Rectal smooth muscle tissue (tissue), 1 donor: ENCODE measurements around the gene WNK2.

Experiments
- H3K27ac ChIP-seq: one replicate; pipeline ENCODE4 v1.7.0; 2013; ENCODE audit warnings: low read depth, low read length, inconsistent platforms
- H3K27me3 ChIP-seq: one replicate; pipeline ENCODE4 v1.7.0; 2013; ENCODE audit warnings: low read length; ENCODE audit not compliant: control insufficient read depth, insufficient read depth
- H3K36me3 ChIP-seq: one replicate; pipeline ENCODE4 v1.7.0; 2013; ENCODE audit warnings: low read length; ENCODE audit not compliant: control insufficient read depth, insufficient read depth
- H3K4me1 ChIP-seq: one replicate; pipeline ENCODE4 v1.7.0; 2013; ENCODE audit warnings: low read length; ENCODE audit not compliant: control insufficient read depth, insufficient read depth
- H3K4me3 ChIP-seq: one replicate; pipeline ENCODE4 v1.7.0; 2013; ENCODE audit warnings: low read length
- H3K9ac ChIP-seq: one replicate; pipeline ENCODE4 v1.7.0; 2013; ENCODE audit warnings: low read length

Gene WNK2

GRCh38 chr9:93149361-93149760 is 34.6 kb upstream of the WNK2 start:
- H3K27ac ChIP-seq = no peak overlapping the region

GRCh38 chr9:93151097-93151784 is 32.7 kb upstream of the WNK2 start:
- Histone ChIP-seq H3K4me3 (no peak overlapping the region), H3K4me1 (no peaks in the 10 kb centered on the region), H3K27ac (no peak overlapping the region), H3K27me3 (no peaks in the 10 kb centered on the region), H3K36me3 (no peaks in the 10 kb centered on the region), H3K9ac (no peak overlapping the region)

More at GRCh38 chr9:93149361-93149760, 34.6 kb upstream of the WNK2 start:
- Histone ChIP-seq H3K36me3 (no peaks in the 10 kb centered on the region), H3K27me3 (no peaks in the 10 kb centered on the region), H3K4me3 (no peak overlapping the region), H3K9ac (no peak overlapping the region), H3K4me1 (peaks cover 2% of the 10 kb centered on the region)

- H3K4me1 ChIP-seq = no peaks in the 10 kb centered on the region
- H3K27ac ChIP-seq = no peak overlapping the region
- H3K4me3 ChIP-seq = no peak overlapping the region
- no peak overlapping the region for H3K9ac ChIP-seq
- H3K27me3 ChIP-seq = no peaks in the 10 kb centered on the region
- H3K36me3 ChIP-seq = no peaks in the 10 kb centered on the region
These were observed 29.5 kb upstream of the WNK2 start for GRCh38 chr9:93154293-93154903.

GRCh38 chr9:93155716-93156474 is 28.0 kb upstream of the WNK2 start:
- H3K4me3 ChIP-seq = no peak overlapping the region
- H3K27ac ChIP-seq = no peak overlapping the region
- H3K36me3 ChIP-seq = no peaks in the 10 kb centered on the region
- H3K27me3 ChIP-seq = no peaks in the 10 kb centered on the region
- H3K4me1 ChIP-seq = peaks cover 2% of the 10 kb centered on the region
- H3K9ac ChIP-seq = no peak overlapping the region

GRCh38 chr9:93156475-93157008 is 27.4 kb upstream of the WNK2 start:
- H3K27ac ChIP-seq = no peak overlapping the region
- H3K4me3 ChIP-seq = no peak overlapping the region
- H3K36me3 ChIP-seq = no peaks in the 10 kb centered on the region
- H3K27me3 ChIP-seq = no peaks in the 10 kb centered on the region
- no peak overlapping the region for H3K9ac ChIP-seq
- H3K4me1 ChIP-seq = peaks cover 2% of the 10 kb centered on the region

- no peaks in the 10 kb centered on the region for H3K27me3 ChIP-seq
- no peak overlapping the region for H3K4me3 ChIP-seq
- H3K36me3 ChIP-seq = no peaks in the 10 kb centered on the region
- H3K4me1 ChIP-seq = peaks cover 7% of the 10 kb centered on the region
- H3K27ac ChIP-seq = no peak overlapping the region
- no peak overlapping the region for H3K9ac ChIP-seq
These were observed 24.1 kb upstream of the WNK2 start for GRCh38 chr9:93159601-93160471.

GRCh38 chr9:93161786-93162562 is 22.0 kb upstream of the WNK2 start:
- Histone ChIP-seq H3K27me3 (no peaks in the 10 kb centered on the region), H3K36me3 (no peaks in the 10 kb centered on the region), H3K27ac (no peak overlapping the region), H3K4me1 (peaks cover 7% of the 10 kb centered on the region), H3K9ac (no peak overlapping the region), H3K4me3 (no peak overlapping the region)

- Histone ChIP-seq H3K36me3 (no peaks in the 10 kb centered on the region), H3K27ac (no peak overlapping the region), H3K4me3 (no peak overlapping the region), H3K9ac (no peak overlapping the region), H3K4me1 (peaks cover 7% of the 10 kb centered on the region), H3K27me3 (no peaks in the 10 kb centered on the region)
These were observed 19.9 kb upstream of the WNK2 start for GRCh38 chr9:93164085-93164484.

GRCh38 chr9:93166699-93167098 is 17.2 kb upstream of the WNK2 start:
- no peaks in the 10 kb centered on the region for H3K36me3 ChIP-seq
- H3K27me3 ChIP-seq = no peaks in the 10 kb centered on the region
- no peak overlapping the region for H3K4me3 ChIP-seq
- H3K27ac ChIP-seq = no peak overlapping the region
- H3K4me1 ChIP-seq = peaks cover 3% of the 10 kb centered on the region
- H3K9ac ChIP-seq = no peak overlapping the region

GRCh38 chr9:93167185-93167584 is 16.8 kb upstream of the WNK2 start:
- H3K4me1 ChIP-seq = no peaks in the 10 kb centered on the region
- H3K27me3 ChIP-seq = no peaks in the 10 kb centered on the region
- H3K4me3 ChIP-seq = no peak overlapping the region
- no peak overlapping the region for H3K9ac ChIP-seq
- H3K27ac ChIP-seq = no peak overlapping the region
- no peaks in the 10 kb centered on the region for H3K36me3 ChIP-seq

- H3K27ac ChIP-seq = no peak overlapping the region
- no peak overlapping the region for H3K9ac ChIP-seq
- no peak overlapping the region for H3K4me3 ChIP-seq
- H3K36me3 ChIP-seq = no peaks in the 10 kb centered on the region
- no peaks in the 10 kb centered on the region for H3K4me1 ChIP-seq
- no peaks in the 10 kb centered on the region for H3K27me3 ChIP-seq
These were observed 16.1 kb upstream of the WNK2 start for GRCh38 chr9:93167838-93168237.
